Mucosa of descending colon (tissue), 3 donors: ENCODE measurements around the gene VNN1. TPM values are rescaled to one million over a fixed set of nuclear protein-coding genes. Genes with fewer than 3 reads are reported as not detected.

Source experiments
- ATAC-seq: fragments of 200-7000 bp; cut with Tn5 transposase; one replicate; pipeline ENCODE4 v1.9.1; 2020; ENCODE audit warnings: mild to moderate bottlenecking, moderate library complexity
- DNase-seq, 3 donors: peaks; one replicate each; pipeline ENCODE4 v3.0.0-alpha.2; 2020
- H3K36me3 ChIP-seq: fragments of 200-600 bp; one replicate; pipeline ENCODE4 v1.8.0; 2021; ENCODE audit warnings: low read depth, mild to moderate bottlenecking
- H3K4me1 ChIP-seq: fragments of 200-600 bp; one replicate; pipeline ENCODE4 v1.8.0; 2021; ENCODE audit warnings: low read depth, mild to moderate bottlenecking
- H3K4me3 ChIP-seq: fragments of 200-600 bp; one replicate; pipeline ENCODE4 v1.8.0; 2021; ENCODE audit warnings: mild to moderate bottlenecking
- H3K9me3 ChIP-seq: fragments of 200-600 bp; one replicate; pipeline ENCODE4 v1.8.0; 2021; ENCODE audit warnings: mild to moderate bottlenecking
- intact Hi-C, 2 donors: fragments of 100-400 bp; cut with DNase I in 1 of 2; cut with micrococcal nuclease in 1 of 2; formaldehyde crosslinking; loops; one replicate each; pipeline versions ENCODE4 v1.11.0 to v1.11.1; 2022; cut with DNase I, micrococcal nuclease
- total RNA-seq, 3 donors: library from RNA; stranded (reverse); fragmentation: NEBNext Ultra II Directional in 2 of 3; extraction: Animal tissue kit (Norgen Biotek cat#: 25700) in 2 of 3; gene quantifications; one replicate each; pipeline versions ENCODE4 v1.2.1 to v1.2.4, GENCODE V29; 2021 to 2023
- TF ChIP-seq, protein P1 (sequence below): fragments of 200-600 bp; IDR thresholded peaks from one replicate; pipeline ENCODE4 v1.8.0; 2022; ENCODE audit warnings: antibody characterized with exemption, mild to moderate bottlenecking
- donor health status: DM: no; HTN: no; CAD: no; lungs with moderate emphysema.
- donor health status: DM: no; HTN: no; CAD: no.
- donor health status: DM: no; HTN: yes; CAD: no.

The VNN1 gene
- total RNA-seq, 3 donors from 2014 or later, result 0.55 to 2.3 (median 0.82) TPM

DNA sequence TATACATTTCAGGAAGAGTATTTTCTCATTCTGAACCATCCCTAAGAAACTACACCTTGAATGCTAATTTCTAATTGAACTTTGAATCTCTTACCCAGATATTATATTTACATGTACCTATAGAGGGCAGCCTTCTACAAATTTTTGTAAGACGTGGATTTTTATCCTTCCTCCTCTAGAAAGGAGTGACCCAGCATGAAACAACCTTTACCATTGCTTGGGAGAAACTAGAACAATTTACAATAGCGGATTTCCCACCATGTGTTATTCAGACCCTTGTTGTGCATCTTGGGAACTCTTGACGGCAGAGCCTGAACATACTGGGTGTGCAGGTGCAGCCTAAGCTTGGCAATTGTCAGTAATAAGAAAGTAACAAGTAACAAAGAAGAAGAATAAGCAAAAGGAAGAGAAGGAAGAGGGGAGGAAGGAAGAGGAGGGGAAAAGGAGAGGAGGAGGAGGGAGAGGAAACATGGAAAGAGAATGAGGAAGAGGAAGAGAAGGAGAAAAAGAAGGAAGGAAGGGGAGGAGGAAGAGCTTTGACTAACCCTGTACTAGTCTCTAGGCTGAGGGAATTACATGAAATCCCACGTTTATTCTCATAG, 44.1 kb downstream of the VNN1 start:
- Histone ChIP-seq H3K36me3 (no peaks in the 10 kb centered on the region), H3K4me1 (no peaks in the 10 kb centered on the region), H3K4me3 (no peak overlapping the region), H3K9me3 (no peaks in the 10 kb centered on the region)
- DNase-seq (no peak), ATAC-seq (peak; percentile 73)
- intact Hi-C loops, result loop anchor here in 1 of 2 donors (10.0 kb wide), 1 partner anchor 125 kb away; the partner anchor contains the start of gene SLC18B1
- TF ChIP-seq, protein P1, sequence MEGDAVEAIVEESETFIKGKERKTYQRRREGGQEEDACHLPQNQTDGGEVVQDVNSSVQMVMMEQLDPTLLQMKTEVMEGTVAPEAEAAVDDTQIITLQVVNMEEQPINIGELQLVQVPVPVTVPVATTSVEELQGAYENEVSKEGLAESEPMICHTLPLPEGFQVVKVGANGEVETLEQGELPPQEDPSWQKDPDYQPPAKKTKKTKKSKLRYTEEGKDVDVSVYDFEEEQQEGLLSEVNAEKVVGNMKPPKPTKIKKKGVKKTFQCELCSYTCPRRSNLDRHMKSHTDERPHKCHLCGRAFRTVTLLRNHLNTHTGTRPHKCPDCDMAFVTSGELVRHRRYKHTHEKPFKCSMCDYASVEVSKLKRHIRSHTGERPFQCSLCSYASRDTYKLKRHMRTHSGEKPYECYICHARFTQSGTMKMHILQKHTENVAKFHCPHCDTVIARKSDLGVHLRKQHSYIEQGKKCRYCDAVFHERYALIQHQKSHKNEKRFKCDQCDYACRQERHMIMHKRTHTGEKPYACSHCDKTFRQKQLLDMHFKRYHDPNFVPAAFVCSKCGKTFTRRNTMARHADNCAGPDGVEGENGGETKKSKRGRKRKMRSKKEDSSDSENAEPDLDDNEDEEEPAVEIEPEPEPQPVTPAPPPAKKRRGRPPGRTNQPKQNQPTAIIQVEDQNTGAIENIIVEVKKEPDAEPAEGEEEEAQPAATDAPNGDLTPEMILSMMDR, result no peak

DNA sequence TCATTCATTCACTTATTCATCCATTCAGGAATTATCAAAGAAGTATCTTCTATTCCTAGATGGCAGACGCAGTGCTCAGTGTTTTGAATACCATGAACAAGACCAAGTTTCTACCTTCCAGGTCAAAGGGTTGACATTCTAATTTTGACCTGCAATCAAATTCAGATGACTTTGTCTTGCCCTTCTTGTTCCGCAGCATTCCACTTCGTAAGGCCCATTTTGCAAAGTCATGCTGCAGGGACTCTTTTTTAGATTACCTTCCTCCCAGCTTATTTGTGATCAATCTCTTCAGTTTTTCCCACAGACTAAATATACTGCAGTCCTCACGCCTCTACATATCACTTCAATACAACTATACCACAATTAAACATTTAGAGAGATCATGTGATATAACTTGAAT, 47.7 kb downstream of the VNN1 start:
- intact Hi-C loops, result loop anchor here in 1 of 2 donors (10.0 kb wide), 1 partner anchor 129 kb away; the partner anchor contains the start of gene SLC18B1

DNA sequence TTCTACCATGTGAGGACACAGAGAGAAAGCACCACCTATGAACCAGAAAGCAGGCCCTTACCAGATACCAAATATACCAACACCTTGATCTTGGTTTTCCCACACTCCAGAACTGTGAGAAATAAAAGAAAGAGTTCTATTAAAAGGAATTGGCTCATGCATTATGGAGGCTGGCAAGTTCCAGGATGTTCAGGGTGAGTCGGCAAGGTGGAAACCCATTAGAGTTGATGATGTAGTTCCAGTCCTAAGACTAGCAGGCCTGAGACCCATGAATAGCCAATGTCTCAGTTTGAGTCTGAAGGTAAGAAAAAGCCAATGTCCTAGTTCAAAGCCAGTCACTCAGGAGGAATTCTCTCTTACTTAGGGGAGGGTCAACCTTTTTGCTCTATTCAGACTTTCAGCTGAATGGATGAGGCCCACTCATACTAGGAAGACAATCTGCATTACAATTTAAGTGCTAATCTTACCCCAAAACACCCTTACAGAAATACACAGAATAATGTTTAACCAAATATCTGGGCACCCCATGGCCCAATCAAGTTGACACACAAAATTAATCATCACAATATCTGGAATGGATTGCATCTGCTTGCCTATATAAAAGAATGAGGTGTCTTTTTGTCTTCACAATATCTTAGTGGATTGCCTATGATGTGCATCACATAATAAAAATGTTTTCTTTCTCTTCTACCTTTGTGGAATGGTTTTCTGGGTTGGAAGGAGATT, 49.4 kb downstream of the VNN1 start:
- Histone ChIP-seq H3K4me1 (no peaks in the 10 kb centered on the region), H3K36me3 (no peaks in the 10 kb centered on the region), H3K4me3 (no peak overlapping the region), H3K9me3 (no peaks in the 10 kb centered on the region)
- intact Hi-C loops, result loop anchor here in 1 of 2 donors (10.0 kb wide), 1 partner anchor 130 kb away; the partner anchor contains the start of gene SLC18B1
- no peak for ATAC-seq
- DNase-seq, result no peak
- TF ChIP-seq, protein P1, result no peak

More for the DNA sequence above, 47.7 kb downstream of the VNN1 start:
- DNase-seq, result no peak
- H3K4me3 ChIP-seq, result no peak overlapping the region
- ATAC-seq, result no peak
- H3K4me1 ChIP-seq, result no peaks in the 10 kb centered on the region
- H3K36me3 ChIP-seq, result no peaks in the 10 kb centered on the region
- TF ChIP-seq, protein P1, result no peak
- H3K9me3 ChIP-seq, result no peaks in the 10 kb centered on the region

DNA sequence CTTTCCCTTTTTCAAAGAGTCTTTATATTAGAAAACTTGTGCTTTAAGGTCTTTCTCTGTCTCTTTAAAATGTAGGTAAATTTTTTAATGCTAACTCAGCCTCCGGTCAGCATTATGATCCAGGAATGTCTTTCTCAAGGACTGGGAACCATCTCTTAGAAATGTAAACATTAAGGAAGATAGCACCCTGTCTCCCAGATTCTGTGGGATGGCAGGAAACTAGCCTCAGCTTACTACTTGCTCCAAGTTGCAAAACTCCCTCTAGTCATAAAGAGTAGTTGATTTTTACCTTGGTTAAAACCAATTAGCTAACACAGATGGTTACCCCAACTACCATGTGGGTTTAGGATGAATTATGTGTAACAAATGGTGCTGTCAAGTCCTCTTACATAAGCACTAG, 50.2 kb downstream of the VNN1 start:
- intact Hi-C loops, result loop anchor here in 1 of 2 donors (10.0 kb wide), 1 partner anchor 131 kb away; the partner anchor contains the start of gene SLC18B1
- no peak for ATAC-seq

DNA sequence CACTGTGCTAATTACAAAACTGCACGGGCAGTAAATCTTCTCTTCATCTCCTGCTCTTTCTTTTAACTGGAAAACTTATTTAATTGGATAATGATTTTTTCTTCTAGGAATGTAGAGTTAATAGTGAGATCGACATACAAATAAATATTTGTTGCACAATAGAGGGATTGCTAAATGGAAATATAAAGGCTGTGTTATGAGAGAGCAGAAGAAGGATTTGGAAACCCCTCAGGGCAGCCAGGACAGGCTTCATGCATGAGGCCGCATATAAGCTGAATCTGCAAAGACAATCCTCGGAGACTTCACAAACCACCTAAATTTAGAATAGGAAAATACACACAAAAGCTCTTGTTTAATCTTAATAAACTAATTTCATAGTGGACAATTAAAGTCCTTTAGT, 51.9 kb downstream of the VNN1 start:
- no peaks in the 10 kb centered on the region for H3K4me1 ChIP-seq
- H3K36me3 ChIP-seq, result no peaks in the 10 kb centered on the region
- TF ChIP-seq, protein P1, result no peak
- no peaks in the 10 kb centered on the region for H3K9me3 ChIP-seq
- no peak overlapping the region for H3K4me3 ChIP-seq
- DNase-seq, result no peak
- intact Hi-C loops, result loop anchor here in 1 of 2 donors (10.0 kb wide), 1 partner anchor 133 kb away; the partner anchor contains the start of gene SLC18B1
- ATAC-seq, result no peak

More for the DNA sequence above, 50.2 kb downstream of the VNN1 start:
- TF ChIP-seq, protein P1, result no peak
- Histone ChIP-seq H3K4me3 (no peak overlapping the region), H3K9me3 (no peaks in the 10 kb centered on the region), H3K36me3 (no peaks in the 10 kb centered on the region), H3K4me1 (no peaks in the 10 kb centered on the region)
- DNase-seq, result no peak
